DMS153 (cell line): ENCODE results near the gene ODC1.
"Not testable (repeated sequence)": the region's sequence is repeated elsewhere in the genome, so short reads cannot be mapped to it uniquely, and the experiment has no call there.

Source experiments
- DNase-seq: peaks from one replicate; lab custom pipeline; 2025; lab: John Stamatoyannopoulos, UW

The ODC1 gene

DNA sequence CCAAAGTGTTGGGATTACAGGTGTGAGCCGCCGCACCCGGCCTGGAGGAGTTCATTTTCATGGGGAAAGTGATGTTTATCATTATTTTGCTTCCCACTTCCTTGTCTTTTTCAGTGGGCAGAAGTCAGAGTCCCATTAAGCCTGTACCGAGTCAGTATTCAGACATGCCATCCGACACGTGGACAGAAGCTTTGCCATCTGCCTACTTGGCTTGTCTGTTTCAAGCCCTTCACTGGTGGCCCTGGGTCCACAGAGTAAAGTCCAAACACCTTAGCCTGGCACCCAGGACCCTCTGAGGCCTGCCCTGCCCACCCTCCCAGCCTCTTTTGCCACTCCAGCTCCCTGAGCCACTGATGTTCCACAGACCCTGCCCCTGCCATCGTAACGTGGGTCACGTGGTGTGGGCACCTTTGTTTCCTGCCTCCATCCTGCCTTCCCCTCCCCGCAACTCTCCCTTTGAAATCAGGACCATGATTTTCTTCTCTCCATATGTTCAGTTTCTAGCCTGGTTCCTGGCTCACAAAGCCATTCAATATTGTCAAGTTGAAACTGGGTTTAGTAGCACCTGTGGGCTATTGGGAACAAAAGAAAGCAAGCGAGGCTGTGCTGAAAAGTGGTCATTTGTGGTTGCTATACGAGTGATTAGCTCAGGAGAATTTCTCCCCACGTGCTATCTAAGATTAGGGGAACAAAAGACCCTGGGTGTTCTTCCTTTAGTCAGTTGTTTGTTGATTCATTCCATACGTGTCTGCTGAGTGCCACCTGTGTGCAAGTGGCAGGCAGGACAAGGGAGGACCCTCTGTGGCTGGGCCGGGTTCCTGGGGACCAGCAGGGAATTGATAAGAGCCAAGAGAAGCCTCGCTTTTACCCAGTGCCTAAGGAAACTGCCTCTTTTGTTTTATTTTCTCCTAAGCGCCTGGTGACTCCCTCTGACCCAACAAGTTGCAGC is 5.1 kb upstream of the ODC1 start:
- DNase-seq = peak; percentile 29

DNA sequence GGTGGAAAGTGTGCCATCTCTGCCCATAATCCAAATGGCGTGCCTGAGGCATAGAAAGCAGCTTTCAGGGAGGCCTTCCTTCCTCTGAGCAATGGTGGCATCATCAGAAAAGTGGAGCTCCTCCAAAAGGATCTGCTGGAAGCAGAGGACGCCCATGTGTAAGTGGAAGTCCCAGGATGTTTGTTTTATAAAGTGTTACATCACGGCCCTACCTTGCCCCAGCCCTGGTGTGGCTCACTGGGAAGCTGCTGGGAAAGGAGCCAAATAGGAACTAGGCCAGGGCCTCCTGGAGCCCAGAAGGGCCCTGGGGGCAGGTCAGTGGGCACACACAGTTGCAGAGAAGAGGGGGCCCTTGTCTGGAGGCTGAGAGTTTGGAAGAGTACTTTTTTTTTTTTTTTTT is 4.2 kb upstream of the ODC1 start:
- peak; percentile 86 for DNase-seq

DNA sequence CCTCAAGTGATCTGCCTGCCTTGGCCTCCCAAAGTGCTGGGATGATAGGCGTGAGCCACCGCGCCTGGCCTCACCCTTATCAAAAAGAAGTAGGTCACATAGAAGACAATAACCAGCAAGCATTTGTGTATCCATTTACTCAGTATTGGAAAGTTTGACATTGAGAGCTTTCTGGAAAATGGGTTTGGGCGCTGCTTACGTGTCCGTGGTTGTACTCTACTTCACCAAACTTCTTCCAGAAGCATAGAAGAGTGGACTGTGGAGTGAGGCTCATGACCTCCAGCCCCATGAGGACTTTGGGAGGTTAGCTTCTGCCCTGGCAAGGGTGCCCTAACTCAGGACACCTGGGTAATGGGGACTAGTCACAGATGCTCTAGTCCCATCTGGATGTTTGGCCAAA is 3.7 kb upstream of the ODC1 start:
- DNase-seq = no peak

DNA sequence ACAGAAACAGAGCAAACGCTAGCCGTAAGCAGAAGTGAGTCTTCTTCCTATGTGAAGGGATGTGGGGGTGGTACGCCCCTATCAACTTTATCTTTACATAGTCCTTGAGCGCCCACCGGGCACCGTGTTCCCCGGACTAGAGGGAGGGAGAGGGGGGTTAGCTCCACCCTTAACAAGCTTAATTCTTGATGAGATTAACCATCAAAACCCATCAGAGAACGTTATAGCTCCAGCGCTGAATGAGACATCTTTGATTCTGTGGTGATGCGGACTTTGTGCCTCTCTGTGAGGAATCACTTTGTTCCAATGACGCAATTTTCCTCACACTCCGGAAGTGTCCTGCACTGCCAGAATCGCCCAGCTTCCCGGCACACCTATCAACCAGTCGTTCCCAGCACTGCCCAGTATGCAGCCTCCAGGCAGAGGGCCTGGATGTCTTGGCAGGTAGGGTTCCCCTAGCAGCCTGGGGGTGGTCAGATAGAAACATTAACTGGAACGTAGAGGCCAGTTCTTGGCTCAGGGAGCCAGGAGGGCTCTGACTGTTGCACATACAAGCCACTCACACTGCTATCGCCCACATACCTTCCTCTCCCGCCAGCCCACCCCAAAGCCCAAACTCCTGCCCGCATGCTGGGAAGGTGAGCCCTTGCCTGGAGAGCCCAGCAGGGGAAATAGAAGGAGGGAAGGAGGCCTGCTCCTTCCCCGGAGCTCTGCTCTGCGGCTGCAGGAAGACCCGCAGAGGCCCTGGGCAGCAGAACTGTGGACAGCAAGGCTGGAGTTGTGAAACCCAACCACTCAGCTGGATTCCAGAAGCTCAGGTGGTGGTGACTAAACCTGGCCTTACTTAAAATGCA is 1.9 kb upstream of the ODC1 start:
- DNase-seq = no peak

DNA sequence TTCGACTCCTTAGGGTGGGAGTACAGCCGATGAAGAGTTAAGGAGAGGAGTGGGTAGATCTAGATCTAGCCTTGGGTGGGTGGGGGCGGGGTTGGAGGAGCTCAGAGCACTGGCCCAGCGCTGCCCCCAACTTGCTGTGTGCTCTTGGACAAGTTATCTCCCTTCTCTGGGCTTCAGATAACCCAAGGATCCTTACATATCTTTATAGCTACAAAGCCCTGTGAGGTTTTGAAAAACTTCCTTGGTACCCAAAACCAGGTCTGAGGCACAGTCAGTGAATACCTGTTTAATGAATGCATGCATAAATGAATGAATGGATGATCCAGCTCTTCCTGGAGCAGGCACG is 1.3 kb upstream of the ODC1 start:
- no peak for DNase-seq

DNA sequence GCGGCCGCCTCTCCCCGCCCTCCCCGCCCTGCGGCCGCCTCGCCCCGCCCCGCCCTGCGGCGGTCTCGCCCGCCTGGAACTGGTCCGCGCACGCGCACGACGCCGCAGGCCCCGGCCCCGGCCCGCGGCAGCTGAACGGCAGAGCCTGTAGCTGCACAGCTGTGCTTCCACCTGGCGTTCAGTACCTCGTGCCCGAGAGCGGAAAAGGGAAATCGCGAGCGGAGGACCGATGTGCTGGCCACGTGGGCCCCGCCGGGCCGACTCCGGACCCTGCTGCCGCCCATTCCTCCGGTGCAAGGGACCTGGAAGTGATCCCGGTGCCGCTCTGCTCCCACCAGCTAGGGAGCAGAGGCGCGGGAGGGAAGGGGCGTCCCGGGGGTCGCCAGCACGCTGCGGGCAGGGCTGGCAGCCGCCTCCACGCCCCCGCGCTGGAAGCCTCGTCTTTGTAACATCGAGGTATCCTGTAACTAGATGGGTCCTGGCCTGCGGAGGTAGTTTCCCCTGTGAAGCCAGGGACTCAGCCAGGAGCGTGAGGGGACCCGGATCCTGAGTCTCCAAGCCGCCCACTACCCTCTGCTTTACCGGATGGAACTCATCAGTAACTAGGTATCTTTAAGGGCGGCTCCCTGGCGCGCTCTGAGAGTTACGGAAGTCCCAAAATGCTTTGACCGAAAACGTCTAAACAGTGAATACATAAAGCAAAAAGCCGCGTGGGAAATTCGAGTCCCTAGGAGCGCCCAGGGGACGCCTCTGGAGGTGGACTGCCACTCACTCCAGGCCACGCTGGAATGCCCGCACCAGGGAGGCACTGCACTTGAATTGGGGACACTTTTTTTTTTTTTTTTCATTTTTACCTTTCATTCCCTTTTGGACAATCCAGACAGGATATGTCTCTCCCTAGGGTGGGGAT is 704 bp upstream of the ODC1 start:
- DNase-seq = peak; percentile 92

DNA sequence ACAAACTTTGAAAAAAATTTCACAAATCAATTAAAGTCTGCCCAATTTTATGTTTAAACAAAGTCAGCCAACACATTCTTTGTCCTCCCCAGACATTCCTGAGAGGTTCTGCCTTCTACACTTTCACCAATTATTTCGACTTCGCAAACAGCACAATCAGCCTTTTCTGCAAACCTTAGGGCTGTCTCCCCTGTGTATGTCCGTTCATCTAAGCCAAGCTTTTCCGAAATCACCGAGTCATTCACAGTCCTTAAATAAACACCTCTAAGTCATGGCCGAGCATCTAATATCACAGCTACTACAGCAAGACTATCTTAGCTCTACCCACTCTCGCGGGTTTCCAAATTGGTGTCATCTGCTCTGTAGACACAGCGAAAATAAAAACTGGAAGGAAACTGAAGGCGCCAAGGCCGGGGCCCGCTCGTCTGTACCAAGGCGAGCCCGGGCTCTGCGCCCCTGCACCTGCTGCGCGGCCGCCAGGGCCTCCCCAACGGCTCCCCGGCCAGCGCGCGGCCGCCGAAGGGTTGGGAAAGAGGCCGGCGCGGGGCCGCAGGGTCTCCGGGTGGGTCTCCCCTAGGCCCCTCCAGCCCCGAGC is 730 bp downstream of the ODC1 start:
- no peak for DNase-seq

DNA sequence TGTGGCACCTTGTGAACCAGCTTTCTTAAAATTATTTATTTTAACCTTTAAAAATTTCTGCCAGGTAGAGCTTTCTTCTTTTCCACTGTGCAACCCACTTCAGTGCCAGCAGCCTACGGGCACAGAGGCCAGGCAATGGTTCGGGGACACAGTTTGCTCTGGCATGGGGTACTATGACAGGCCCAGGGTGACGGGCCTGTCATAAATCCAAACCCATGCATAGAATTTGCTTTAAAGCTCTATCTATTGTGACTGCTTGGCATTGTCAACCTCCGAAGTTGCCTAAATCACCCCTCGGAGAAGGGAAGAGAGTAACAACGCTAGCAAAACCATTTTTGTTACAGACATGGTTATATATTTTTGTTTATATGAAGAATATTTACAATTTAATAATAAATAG is 1.5 kb downstream of the ODC1 start:
- DNase-seq = no peak

DNA sequence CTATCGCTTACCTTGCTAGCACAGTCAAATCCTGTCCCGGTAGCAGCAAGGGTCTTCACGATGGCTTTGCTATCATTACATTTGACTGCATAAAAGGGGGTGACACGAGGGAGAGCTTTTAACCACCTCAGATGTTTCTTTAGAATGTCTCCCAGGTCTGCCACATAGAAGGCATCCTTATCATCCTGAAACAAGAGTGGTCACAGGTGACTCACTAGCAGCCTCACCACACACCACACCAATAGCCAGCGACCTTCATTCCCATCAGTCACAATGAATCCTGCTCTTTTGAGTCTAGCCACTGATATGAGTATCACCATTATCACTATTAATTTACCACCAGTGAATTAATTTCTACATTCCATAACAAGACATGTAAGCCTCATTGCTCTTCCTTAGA is 3.7 kb downstream of the ODC1 start:
- no peak for DNase-seq

DNA sequence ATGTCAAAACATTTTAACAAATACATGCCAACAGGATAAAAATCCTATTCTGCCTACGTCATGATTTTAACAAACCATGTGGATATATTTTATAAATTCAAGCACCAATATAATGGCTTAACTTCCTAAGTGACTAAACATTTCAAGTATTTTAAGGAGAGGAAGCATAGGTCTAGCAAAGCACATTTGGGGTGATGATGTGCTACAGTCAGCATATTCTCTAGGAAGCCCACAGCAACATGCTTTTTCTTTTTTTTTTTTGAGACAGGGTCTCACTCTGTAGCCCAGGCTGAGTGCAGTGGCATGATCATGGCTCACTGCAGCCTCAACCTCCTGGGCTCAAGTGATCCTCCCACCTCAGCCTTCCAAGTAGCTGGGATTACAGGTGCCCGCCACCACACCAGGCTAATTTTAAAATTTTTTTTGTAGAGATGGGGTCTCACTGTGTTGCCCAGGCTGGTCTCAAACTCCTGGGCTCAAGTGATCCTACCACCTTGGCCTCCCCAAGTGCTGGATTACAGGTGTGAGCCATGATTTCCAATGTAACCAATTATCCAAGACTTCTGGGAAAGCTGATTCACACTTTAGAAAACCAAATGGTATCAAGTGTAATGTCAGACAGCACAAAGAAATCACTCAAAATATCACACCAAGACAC is 5.5 kb downstream of the ODC1 start:
- DNase-seq = not testable (repeated sequence)

DNA sequence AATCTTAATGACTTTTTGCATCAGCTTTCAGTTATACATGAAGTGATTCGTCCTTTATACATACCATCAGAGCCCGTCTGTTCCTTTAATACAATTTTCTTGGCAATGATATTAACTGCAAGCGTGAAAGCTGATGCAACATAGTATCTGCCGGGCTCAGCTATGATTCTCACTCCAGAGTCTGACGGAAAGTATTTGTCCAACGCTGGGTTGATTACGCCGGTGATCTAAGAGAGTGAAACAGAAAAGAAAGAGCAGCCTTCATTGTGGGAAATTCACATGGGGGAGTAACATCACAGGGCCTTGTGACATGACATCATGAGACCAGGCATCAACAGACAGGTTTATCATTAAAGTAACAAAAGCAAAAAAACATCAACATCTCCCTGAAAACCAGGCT is 6.2 kb downstream of the ODC1 start:
- no peak for DNase-seq

DNA sequence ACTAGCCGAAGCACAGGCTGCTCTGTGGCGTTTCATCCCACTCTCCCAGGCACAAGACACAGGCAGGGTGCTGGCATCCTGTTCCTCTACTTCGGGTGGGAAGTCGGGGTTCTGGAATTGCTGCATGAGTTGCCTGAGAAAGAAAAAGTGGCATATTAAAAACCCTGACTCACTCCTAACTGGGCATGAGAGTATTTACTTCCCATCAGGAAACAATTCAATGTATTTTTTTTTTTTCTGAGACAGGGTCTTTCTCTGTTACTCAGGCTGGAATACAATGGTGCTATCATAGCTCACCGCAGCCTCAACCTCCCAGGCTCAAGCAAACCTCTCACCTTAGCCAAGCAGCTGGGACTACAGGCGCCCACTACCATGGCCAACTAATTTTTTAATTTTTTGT is 7.4 kb downstream of the ODC1 start:
- DNase-seq = no peak

DNA sequence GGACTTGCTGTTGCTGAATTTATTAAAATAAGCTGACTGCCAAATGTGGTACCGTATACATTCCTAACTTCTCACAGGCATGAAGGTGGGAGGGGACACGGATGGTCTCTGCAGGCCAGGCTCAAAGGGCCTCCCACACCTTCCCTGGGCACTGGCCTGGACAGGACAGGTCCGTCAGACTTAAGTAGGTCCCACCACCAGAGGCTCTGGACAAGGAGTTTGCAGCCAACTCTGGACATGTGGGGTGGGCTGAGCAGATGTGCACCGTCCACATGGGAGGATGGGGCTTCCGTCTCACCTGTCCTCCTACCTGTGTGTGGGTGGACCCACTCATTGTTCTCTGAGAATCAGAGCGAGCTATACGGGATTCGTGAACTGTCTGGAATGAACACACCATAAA is 8.2 kb downstream of the ODC1 start:
- DNase-seq = no peak

DNA sequence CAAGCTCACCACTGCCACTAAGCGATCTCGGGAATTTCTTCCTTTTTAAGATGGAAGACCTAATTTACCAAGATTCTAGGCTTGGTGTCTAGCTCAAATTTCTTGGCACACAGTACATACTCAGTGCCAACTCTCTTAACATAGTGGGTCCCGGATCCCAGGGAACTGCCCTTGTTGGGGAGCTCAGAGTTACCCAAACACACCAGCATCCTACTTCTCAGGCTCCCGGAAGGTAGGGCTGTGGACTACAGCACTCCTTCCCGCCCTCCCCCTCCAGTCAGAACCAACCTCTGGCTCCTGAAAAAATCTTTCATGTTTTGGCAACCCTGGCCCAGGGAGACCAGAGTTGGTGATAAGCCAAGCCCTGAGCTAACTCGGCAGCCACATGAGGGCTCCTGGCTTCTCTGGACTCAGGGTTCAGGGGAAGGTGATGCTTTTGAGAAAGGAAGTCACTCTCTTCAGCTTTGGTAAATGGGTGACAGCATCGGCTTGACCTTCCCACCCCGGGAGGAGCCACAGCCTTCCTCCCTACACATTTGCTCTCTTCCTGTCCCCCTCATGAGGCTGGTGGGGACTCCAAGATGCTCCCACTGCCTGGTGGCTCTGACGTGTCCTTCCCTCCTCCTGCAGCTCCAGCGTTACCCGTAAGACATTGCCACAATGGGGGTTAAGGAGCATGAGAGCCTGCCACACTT is 8.8 kb downstream of the ODC1 start:
- no peak for DNase-seq

DNA sequence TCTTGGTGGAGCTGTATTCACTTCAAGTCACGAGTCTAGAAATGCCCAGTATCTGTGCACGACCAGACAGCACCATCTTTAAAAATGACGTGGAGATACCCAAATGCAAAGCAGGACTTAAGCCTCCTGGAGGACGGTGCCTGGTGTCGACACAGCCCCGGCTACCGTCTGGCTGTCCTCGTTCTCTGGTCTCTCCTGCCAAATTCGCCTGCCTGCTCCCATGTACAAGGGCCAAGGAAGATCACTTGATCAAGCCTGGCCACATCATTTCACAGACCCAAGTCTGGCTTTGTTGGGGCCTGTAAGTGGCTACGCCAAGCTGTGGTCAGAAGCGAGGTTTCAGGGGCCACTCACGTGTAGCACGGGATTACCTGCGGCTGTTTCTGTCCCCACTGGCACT is 9.4 kb downstream of the ODC1 start:
- no peak for DNase-seq

DNA sequence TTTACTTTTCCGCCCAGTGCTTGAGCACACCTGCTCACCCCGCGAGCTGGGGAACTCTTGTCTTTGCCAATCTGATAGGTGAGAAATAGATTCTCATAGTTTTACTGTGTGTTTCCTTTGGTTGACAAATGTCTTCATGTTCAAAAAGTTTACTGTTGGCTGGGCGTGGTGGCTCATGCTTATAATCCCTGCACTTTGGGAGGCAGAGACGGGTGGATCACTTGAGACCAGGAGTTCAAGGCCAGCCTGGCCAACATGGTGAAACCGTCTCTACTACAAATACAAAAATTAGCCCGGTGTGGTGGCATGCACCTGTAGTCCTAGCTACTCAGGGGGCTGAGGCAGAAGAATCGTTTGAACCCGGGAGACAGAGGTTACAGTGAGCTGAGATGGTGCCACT is 10.3 kb downstream of the ODC1 start:
- DNase-seq = no peak

DNA sequence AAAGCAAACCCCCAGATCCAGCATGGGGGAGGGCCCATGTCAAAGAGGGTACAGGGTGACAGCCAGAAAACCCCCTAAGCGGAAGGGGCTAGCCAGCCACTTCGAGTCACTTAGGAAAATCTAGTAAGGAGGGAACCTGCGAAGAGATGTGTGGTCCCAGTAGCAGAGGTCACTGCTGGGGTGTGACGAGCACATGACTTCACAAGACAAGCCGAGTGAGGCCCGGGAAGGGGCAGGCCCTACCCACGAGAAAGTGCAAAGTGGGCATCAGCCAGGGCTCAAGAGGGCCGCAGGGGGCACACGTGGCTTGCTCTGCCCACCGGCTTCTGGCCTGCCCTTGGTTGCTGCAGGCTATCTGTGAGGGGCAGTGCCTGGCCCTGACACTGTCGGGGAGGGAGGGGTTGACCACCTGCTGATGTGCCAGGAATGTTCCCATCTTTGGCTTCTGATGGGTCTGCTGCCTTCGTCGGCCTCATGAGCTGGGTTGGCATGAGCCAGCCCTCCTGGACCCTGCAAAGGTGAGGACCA is 11.5 kb downstream of the ODC1 start:
- no peak for DNase-seq

DNA sequence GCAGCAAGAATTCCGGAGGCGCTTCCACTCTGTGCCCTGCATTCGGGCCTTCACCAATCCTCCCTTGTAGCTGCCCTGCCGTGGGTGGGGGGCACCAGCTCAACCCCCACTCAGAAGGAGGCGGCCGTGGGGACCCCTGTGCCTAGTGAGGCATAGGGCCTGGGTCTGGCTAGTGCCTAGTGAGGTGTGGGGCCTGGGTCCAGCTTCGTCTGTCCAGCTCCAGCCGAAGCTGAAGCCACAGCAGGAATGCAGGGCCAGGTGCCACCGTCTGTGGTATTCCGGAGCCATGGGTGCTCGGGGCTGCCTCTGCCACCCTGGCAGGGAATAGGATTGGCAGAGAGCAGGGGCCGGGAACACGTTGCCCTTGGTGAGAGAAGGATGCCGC is 12.3 kb downstream of the ODC1 start:
- no peak for DNase-seq

DNA sequence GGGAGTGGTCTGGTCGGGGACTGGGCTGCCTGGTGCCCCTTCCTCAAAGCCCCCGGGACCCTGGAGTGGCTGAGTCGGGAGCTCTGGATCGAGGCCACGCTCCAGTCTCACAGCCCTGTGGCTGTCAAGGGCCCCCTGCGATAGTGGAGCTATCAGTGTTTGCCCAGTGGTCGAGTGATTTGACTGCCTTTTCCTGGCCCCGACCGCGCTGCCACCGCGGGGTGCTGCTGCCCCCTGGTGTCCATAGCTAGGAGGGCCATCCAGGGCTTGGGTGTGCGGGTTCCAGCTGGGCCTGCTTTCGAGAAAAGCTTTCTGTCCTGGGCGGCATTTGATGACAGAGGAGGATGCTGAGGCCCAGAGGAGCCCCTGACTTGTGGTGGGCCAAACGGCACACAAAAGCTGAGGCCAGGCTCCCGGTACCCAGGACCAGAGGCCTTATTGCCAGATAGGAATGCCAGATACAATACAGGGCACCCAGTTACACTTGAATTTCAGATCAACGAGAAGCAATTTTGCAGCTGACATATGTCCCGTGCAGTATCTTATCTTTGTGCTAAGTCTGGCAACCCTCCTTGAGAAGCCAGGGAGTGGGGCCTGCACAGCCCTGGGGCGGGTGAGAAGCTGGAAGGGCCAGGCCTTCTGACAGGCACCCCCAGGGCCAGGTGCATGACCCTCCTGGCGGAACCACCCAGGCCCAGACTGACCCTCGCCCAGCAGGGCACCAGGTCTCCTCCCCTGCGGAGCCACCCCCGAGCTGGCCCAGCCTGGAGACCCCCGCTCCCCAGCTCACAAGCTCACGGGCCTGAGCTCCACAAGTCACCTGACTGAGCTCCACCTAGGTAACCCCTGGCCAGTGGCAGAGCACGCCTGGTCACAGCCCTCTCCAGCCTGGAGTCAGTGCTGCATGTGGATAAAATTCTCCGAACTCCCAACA is 13.0 kb downstream of the ODC1 start:
- DNase-seq = peak; percentile 27
